GM19351 (cell line): ENCODE data around the gene LEF1.

Source experiments
- ATAC-seq: cut with Tn5 transposase; IDR thresholded peaks from one replicate; pipeline ENCODE4 v1.9.1; 2021; ENCODE audit warnings: mild to moderate bottlenecking, moderate library complexity; ENCODE audit not compliant: unreplicated experiment

The LEF1 gene

DNA sequence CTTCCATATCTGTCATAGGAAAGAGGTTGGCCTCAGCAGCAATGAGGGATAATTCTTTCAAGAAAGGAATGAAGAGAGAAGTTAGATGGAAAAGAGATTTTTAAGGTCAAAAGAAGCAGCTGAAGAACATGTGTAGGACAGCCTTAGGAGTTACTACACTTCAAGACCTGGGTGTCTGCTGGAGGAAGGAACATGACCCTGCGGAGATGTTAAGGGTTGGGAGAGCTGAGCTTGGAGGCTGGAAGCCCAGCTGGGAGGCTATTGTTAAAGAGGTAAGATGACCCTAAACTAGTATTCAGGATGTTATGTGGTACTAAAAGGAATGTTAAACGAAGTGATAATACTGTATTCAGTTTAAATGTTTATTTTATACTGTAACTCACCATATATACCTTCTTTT lies 164.1 kb downstream of the LEF1 start:
- ATAC-seq: no peak

DNA sequence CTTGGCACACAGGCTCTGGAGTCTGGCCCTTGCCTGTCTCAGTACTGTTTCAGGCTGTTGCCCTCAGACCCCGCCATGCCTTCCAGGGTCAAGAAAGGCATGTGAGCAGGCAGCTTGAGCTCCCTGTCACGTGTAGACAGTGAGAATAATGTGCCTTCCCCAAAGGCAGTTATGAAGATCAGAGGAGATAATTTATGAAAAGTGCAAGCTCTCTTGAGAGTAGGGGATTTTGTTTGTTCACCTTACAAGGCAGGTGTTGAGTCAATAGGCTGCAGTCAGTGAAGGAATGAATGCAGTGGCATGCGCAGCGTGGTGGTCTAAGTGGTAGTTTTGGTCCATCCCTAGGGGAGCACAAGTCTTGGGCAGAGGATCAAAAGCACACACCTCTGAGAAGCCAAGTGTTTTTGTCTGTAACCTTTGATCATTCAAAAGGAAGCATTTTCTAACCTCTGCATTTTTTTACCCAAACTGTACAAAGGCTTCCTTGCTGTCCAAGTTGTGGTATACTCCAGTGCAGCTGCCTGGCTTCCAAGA lies 164.7 kb downstream of the LEF1 start:
- ATAC-seq: no peak

GRCh38 chr4:108001540-108002135 lies 167.1 kb downstream of the LEF1 start:
- no peak for ATAC-seq

GRCh38 chr4:107999932-108000539 lies 168.7 kb downstream of the LEF1 start:
- no peak for ATAC-seq

GRCh38 chr4:107997794-107998193 lies 170.9 kb downstream of the LEF1 start:
- ATAC-seq: no peak
